Body of pancreas (tissue), 4 donors: ENCODE data around the gene OR4D1.

Experiments used
- POLR2A ChIP-seq, 3 donors: fragments of 450-650 bp; IDR thresholded peaks; one replicate each; pipeline ENCODE4 v1.6.1; 2016; ENCODE audit warnings: antibody characterized with exemption in 3 of 3, mild to moderate bottlenecking in 2 of 3
- TF ChIP-seq, protein P1 (sequence below), 7 experiments: fragments of 450-650 bp in 4 of 7; fragments of 200-600 bp in 3 of 7; sonication (generic) in 3 of 7; IDR thresholded peaks; one replicate each; pipeline ENCODE4 v1.5.1; 2016 to 2019; ENCODE audit warnings: antibody characterized with exemption in 7 of 7

DNA sequence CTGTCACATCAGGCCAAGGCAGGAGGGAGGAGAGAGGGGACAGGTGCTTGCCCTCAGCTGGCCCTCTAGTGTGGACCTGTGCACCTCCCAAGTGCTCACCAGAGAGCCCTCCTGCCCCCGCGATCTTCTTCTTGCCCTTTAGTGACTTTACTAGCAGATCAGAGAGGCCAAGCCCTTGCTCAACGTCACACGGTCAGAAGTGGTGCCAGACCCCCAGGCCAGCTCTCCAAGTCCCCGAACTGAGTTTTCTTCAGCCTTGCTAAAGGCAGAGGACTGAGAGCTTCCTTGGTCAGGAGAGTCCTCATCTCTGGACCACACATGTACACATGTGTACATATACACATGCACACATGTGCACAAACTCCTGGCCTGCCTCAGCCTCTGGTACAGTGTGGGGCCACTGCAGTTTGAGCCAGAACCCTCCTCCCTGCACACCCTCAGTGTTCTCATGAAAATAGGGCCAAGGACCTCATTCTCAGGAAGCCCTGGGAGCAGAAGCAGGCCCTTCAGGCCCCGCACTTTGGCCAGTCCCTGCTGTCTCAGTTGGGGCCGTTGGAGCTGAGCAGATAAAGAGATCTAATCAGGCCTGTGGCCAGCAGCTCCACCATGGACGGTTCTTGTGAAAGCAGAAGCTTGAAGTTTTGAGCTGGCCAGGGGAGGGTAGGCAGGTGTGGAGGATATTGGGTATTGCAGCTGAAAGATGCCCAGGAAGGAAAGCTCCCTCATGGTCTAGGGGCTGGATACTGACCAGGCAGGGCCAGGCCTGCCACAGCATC is 37.0 kb downstream of the OR4D1 start:
- TF ChIP-seq, protein P1, sequence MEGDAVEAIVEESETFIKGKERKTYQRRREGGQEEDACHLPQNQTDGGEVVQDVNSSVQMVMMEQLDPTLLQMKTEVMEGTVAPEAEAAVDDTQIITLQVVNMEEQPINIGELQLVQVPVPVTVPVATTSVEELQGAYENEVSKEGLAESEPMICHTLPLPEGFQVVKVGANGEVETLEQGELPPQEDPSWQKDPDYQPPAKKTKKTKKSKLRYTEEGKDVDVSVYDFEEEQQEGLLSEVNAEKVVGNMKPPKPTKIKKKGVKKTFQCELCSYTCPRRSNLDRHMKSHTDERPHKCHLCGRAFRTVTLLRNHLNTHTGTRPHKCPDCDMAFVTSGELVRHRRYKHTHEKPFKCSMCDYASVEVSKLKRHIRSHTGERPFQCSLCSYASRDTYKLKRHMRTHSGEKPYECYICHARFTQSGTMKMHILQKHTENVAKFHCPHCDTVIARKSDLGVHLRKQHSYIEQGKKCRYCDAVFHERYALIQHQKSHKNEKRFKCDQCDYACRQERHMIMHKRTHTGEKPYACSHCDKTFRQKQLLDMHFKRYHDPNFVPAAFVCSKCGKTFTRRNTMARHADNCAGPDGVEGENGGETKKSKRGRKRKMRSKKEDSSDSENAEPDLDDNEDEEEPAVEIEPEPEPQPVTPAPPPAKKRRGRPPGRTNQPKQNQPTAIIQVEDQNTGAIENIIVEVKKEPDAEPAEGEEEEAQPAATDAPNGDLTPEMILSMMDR (IDR thresholded peaks at IDR 0.05): no peak
- TF ChIP-seq POLR2A (IDR thresholded peaks at IDR 0.05): no peak
